K562 (cell line): ENCODE results near the gene ACSF3. TPM values are rescaled to one million over a fixed set of nuclear protein-coding genes. Genes with fewer than 3 reads are reported as not detected.

Source experiments
- IFI16 ChIP-seq: fragments of 250-450 bp; sonication (Bioruptor Pico); IDR thresholded peaks from 2 replicates; pipeline ENCODE4 v2.1.2; 2022; ENCODE audit warnings: mild to moderate bottlenecking, inconsistent platforms
- PTTG1 ChIP-seq: fragments of 450-650 bp; IDR thresholded peaks from 2 replicates; pipeline ENCODE4 v1.6.1; 2016; ENCODE audit warnings: low read depth, mild to moderate bottlenecking, missing genetic modification characterization, missing compliant biosample characterization
- SAFB ChIP-seq: fragments of 200-400 bp; formaldehyde crosslinking; IDR thresholded peaks from 2 replicates; pipeline ENCODE4 v1.6.1; 2017; ENCODE audit warnings: low read depth, low read length, borderline replicate concordance
- SMARCE1 ChIP-seq: fragments of 450-650 bp; IDR thresholded peaks from 2 replicates; pipeline ENCODE4 v1.7.1; 2016; ENCODE audit warnings: mild to moderate bottlenecking
- USF1 ChIP-seq: sonication (generic); formaldehyde crosslinking; IDR thresholded peaks from 2 replicates; pipeline ENCODE4 v1.9.0; 2022; ENCODE audit warnings: mild to moderate bottlenecking, missing genetic modification reagents
- USF2 ChIP-seq: sonication (generic); formaldehyde crosslinking; IDR thresholded peaks from 2 replicates; pipeline ENCODE4 v1.5.0; 2020; ENCODE audit warnings: missing genetic modification reagents
- ZNF174 ChIP-seq: fragments of 250-450 bp; sonication (Bioruptor Pico); IDR thresholded peaks from 2 replicates; pipeline ENCODE4 v1.4.0; 2020; ENCODE audit warnings: mild to moderate bottlenecking
- ZNF282 ChIP-seq: sonication (generic); formaldehyde crosslinking; IDR thresholded peaks from 2 replicates; pipeline ENCODE4 v1.8.1; 2023; ENCODE audit warnings: missing genetic modification reagents
- ZNF507 ChIP-seq: conservative IDR thresholded peaks from 2 replicates; pipeline ENCODE4 v1.6.1; 2017; ENCODE audit warnings: missing genetic modification characterization, missing compliant biosample characterization
- ZNF76 ChIP-seq: fragments of 250-450 bp; sonication (Bioruptor Pico); IDR thresholded peaks from 2 replicates; pipeline ENCODE4 v1.4.0; 2020; ENCODE audit warnings: mild to moderate bottlenecking, moderate library complexity, borderline replicate concordance
- polyA plus RNA-seq, 8 experiments: library from polyadenylated mRNA; depleted of rRNA in 4 of 8; stranded (reverse) in 5 of 8; unstranded in 3 of 8; fragments of >200 nt; fragmentation: Nextera tagmentation in 2 of 8; fragmentation: Illumina TruSeq in 1 of 8; extraction: Ambion mirVana in 2 of 8; extraction: Trizol in 1 of 8; gene quantifications; 2 replicates each; pipeline versions ENCODE4 v1.2.1 to v1.2.3, GENCODE V29; 2011 to 2014; ENCODE audit warnings: inconsistent platforms in 1 of 8, missing spikeins in 1 of 8
- total RNA-seq, 7 experiments: library from RNA; depleted of rRNA in 6 of 7; stranded (reverse); fragments of >200 nt in 6 of 7; fragmentation: Illumina TruSeq in 2 of 7; extraction: Trizol in 2 of 7; gene quantifications; 2 replicates each; pipeline versions ENCODE4 v1.2.1 to v1.2.3, GENCODE V29; 2011 to 2021; ENCODE audit warnings: low replicate concordance in 1 of 7
- TF ChIP-seq, protein P1 (sequence below), 2 experiments: fragments of 450-650 bp in 1 of 2; IDR thresholded peaks; 2 replicates each; pipeline ENCODE4 v1.6.1; 2011 to 2017; ENCODE audit warnings: low read depth in 2 of 2, antibody characterized with exemption in 1 of 2, borderline replicate concordance in 1 of 2, low read length in 1 of 2, mild to moderate bottlenecking in 1 of 2, mixed read lengths in 1 of 2; ENCODE audit not compliant: control insufficient read depth in 1 of 2

ACSF3 gene
- total and polyA plus RNA-seq, 9 of the 15 experiments (the other 6 are each of a cell fraction or from before 2014, with no cell fraction given) = 0.77 to 32.8 (median 14.7) TPM

DNA sequence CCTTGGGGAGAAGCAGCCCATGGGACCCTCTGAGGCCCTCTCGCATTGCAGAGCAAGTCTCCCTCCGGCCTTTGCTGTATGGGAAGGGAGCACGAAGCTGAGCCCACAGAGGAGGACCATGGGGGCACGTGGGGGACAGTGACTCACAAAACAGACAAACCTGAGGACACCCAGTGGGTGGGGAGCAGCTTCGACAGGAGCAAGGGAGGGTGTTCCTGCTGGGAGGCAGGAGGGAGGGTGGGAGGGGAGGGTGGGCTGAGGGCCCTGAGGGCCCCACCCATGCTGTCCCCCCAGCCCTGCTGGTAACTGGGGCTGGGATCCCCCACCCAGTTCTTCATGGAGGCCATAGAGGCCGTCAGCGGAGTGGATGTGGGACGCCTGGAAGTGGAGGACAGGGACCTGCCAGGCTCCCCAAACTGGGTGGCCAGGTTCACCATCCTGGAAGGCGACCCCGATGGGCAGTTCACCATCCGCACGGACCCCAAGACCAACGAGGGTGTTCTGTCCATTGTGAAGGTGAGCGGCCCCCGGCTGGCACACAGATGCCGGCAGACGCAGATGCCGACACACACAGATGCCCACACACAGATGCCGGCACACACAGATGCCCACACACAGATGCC lies 94.2 kb downstream of the ACSF3 start (continued):
- peak; percentile 39; the same call in 1 of the 2 replicates for TF ChIP-seq SAFB
- TF ChIP-seq ZNF76 (CRISPR knock-in tag) = no peak
- no peak for TF ChIP-seq PTTG1 (tag)
- no peak for TF ChIP-seq ZNF174 (CRISPR knock-in tag)
- TF ChIP-seq USF2 = peak; percentile 45
- TF ChIP-seq SMARCE1 = no peak
- TF ChIP-seq, protein P1, sequence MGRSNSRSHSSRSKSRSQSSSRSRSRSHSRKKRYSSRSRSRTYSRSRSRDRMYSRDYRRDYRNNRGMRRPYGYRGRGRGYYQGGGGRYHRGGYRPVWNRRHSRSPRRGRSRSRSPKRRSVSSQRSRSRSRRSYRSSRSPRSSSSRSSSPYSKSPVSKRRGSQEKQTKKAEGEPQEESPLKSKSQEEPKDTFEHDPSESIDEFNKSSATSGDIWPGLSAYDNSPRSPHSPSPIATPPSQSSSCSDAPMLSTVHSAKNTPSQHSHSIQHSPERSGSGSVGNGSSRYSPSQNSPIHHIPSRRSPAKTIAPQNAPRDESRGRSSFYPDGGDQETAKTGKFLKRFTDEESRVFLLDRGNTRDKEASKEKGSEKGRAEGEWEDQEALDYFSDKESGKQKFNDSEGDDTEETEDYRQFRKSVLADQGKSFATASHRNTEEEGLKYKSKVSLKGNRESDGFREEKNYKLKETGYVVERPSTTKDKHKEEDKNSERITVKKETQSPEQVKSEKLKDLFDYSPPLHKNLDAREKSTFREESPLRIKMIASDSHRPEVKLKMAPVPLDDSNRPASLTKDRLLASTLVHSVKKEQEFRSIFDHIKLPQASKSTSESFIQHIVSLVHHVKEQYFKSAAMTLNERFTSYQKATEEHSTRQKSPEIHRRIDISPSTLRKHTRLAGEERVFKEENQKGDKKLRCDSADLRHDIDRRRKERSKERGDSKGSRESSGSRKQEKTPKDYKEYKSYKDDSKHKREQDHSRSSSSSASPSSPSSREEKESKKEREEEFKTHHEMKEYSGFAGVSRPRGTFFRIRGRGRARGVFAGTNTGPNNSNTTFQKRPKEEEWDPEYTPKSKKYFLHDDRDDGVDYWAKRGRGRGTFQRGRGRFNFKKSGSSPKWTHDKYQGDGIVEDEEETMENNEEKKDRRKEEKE (IDR thresholded peaks at IDR 0.05; ENCODE audit: borderline replicate concordance in 1 of 2, control insufficient read depth in 1 of 2, low read depth in 2 of 2, low read length in 1 of 2) = no peak
- no peak for TF ChIP-seq ZNF282
- no peak for TF ChIP-seq ZNF507 (tag)
- TF ChIP-seq USF1 = peak; percentile 81
- no peak for TF ChIP-seq IFI16 (CRISPR knock-in tag)
